AG08395 (cell line): ENCODE data around the gene FAM221A.
A peak's percentile ranks its signal among the peaks of the same experiment; 100 is the strongest.
"Not testable (repeated sequence)": the region's sequence is repeated elsewhere in the genome, so short reads cannot be mapped to it uniquely, and the experiment has no call there.

Experiments used
- DNase-seq: peaks from one replicate; pipeline ENCODE4 v3.0.0; 2012; ENCODE audit warnings: mixed read lengths, low spot score

The FAM221A gene, protein sequence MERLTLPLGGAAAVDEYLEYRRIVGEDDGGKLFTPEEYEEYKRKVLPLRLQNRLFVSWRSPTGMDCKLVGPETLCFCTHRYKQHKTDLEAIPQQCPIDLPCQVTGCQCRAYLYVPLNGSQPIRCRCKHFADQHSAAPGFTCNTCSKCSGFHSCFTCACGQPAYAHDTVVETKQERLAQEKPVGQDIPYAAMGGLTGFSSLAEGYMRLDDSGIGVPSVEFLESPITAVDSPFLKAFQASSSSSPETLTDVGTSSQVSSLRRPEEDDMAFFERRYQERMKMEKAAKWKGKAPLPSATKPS

DNA sequence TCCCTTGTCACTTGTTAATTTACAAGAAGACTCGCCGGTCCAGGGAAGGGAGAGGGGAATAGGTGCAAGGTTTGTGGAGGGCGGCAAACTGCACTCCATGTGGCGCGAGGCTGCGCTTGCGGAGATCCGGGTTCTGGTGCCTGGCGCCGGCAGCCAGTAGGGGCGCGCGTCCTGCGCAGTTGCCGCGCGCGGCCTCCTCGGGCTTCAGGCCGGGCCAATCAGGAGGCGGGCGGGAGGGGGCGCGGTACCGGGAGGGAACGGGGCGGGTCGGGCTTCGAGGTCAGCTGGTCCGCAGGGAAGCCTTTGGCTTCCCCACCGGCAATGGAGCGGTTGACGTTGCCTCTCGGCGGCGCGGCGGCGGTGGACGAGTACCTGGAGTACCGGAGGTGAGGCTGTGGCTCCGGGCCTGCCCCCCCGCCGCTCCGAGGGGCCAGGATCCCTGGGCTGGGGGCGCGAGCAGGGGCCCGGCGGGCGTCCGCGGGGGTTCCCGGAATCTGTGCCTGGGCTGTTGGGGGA is at the start of gene FAM221A:
TSS of gene FAM221A (plus strand) at position 302 of the 516 bp plus-strand sequence. CDS start at position 322, 20 bp downstream.
- peak; percentile 76 for DNase-seq

DNA sequence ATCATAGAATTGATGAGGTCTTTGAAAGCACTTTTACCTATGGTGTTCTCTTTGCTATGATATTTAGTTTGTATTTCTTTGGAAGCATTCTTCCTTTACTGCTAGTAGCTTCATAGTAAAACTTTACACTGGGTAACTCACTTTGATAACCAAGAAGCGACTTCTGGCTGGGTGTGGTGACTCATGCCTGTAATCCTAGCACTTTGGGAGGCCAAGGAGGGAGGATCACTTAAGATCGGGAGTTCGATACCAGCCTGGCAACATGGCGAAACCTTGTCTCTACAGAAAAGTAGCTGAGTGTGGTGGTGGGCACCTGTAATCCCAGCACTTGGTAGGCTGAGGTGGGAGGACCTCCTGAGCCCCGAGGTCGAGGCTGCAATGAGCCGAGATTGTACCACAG is 46.6 kb upstream of the FAM221A start:
- no peak for DNase-seq

DNA sequence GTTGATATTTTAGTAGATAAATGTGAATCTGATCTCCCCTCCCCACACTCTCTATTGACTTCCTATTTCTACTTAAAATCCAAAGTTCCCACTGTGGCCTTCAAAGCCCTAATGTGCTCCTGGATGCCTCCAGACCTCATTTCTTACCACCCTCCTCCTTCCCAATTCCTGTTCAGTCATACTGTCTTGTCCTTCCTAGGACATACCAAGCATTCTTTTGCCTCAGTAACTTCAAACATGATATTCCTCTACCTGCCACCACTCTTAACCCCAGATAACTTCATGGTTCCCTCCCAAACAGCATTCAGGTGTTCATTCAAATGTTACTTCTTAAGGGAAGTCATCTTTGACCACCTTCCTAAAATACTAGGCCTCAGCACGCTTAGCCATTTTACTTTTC is 34.2 kb upstream of the FAM221A start:
- no peak for DNase-seq

DNA sequence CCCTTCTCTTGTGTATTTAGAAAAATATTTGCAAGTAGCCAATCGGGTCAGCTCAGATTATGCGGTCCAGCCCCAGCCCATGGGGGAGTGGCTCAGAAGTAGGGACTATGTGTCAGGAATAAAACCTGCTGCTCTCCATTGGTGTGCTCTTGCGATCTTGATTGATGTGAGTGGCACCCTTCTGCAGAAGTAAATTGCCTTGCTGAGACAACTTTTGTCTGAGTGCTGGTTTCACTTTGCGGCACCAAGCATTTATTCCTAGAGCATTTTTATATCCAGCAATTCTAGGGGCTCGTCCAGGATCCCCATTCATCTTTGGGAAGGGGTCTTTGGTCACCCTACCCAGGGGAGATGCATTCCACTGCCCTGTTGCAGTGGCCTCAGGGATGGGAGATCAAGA is 26.1 kb upstream of the FAM221A start:
- no peak for DNase-seq

DNA sequence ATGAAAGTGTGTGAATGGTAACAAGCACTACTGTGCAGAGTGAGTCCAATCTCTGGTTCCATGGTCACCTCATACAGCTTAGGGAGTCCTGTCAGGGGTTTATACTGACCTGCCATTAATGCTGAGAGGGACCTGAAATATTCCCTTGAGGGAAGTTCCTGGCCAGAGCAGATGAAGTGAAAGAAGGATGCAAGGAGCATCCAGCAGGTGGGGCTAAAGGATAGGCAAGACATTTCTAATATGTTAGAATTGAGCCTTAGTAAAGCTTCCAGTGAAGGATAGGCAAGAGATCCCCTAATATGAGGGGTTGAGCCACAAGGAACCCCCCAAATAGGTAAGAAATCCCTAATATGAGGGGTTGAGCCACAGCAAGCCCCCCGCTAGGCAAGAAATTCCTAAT is 25.5 kb upstream of the FAM221A start:
- DNase-seq, result no peak

DNA sequence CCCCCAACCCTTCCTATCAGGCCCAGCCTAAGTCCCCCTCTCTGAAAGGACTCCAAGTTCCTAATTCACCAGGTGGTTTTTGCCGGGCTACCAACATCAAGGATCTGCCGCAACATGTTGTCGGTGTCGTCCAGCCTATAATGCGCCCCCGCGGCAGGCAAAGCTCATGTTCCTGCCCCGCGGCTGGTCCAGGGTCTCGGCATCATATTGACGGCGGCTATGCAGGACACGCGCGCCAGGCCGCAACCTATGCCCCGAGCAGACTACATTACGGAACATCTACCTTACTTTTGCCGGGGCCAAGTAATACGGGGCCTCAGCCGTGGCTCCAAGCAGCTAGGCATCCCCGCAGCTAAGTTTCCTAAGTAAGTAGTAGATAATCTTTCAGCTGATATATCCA is 24.6 kb upstream of the FAM221A start:
- DNase-seq, result no peak

DNA sequence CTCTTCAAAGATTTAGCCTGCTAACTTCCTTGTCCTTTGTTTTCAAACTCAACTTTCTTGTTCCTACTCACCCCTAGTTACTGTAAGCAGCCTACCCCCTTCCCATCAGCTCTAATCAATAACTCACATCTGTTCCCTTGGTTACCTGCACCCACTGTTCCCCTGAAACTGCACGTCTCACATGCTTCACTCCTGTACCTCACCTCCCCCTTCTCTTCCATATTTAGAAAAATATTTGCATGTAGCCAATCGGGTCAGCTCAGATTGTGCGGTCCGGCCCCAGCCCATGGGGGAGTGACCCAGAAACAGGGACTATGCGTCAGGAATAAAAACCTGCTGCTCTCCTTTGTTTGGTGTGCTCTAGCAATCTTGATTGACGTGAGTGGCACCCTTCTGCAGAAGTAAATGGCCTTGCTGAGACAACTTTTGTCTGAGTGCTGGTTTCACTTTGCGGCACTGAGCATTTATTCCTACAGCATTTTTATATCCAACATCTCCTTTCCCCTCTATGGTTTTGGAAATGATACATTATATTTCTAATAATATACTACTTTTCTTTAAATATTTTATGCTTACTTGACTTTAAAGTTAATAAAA is 21.1 kb upstream of the FAM221A start:
- no peak for DNase-seq

DNA sequence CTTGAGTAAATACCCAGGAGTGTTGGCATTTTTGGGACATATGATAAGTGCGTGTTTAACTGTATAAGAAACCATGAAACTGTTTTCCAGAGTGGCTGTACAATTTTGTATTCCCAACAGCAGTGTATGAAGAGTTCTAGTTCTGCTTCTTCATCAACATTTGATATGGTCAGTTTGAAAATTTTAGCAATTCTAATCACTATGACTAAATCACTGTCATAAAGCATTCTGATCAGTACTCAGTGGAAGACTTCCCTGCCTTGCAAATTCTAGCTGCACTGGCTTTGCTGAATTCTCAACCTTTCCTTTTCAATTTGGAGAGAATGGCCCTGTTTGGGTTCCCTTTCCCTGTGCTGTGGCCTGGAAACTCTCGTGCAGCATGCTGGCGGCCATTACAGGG is 18.6 kb upstream of the FAM221A start:
- no peak for DNase-seq

DNA sequence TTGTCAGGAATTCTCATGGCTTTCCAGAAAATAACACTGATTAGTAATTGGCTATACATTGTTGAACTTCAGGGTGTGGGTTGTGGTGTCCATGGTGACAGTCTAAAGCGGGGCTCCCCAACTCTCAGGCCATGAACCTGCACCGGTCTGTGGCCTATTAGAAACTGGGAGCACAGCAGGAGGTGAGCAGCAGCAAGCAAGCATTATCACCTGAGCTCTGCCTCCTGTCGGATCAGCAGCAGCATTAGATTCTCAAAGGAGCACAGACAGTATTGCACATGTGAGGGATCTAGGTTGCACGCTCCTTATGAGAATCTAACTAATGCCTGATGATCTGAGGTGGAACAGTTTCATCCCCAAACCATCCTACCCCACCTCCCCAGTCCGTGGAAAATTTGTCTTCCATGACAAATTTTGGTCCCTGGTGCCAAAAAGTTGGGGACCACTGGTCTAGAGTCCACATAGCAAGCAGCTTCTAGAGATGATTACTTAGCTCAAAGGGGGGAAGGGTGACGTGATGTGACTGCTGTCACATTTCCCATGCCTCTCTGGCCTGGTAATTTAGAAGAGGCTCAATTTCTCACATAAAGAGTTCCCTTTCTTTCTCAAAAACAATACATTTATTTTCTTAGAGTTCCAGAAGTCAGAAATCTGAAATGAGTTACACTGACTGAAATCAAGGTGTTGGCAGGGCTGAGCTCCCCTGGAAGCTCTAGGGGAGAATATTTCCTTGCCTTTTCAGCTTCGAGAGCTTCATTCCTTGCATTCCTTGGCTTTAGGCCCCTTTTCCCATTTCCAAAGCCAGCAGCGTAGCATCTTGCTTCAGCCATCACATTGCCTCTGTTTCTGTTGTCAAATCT is 17.6 kb upstream of the FAM221A start:
- DNase-seq, result peak; percentile 13

DNA sequence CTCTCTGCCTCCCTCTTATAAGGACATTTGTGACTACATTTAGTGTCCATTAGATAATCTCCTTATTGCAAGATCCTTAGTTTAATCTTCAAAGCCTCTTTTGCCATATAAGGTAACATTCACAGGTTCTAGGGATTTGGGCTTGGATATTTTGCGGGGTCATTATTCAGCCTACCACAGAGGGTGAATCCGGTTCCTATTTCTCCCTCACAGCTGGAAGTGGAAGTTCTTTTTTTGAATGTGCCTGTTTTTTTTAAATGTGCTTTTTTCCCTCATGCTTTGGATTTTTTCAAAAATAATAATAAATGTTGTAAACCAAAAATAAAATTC is 17.1 kb upstream of the FAM221A start:
- DNase-seq, result no peak

DNA sequence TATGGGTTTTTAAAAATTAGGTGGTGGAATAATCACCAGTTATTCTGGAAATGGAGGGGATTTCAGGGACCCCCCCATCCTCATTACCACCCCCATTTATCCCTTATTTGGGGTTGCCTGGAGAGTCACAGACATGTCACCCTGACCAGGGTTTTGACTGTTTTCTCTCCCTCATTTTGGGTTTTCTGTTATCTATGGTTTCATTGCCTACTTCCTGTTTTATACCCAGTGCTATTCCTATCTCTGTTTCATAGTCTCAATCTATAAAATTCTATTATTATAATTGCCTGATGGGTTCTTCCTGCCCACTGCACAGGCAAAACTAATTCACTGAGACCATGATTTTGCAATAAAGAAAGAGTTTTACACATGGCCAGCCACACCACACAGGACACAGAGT is 15.9 kb upstream of the FAM221A start:
- DNase-seq, result no peak

DNA sequence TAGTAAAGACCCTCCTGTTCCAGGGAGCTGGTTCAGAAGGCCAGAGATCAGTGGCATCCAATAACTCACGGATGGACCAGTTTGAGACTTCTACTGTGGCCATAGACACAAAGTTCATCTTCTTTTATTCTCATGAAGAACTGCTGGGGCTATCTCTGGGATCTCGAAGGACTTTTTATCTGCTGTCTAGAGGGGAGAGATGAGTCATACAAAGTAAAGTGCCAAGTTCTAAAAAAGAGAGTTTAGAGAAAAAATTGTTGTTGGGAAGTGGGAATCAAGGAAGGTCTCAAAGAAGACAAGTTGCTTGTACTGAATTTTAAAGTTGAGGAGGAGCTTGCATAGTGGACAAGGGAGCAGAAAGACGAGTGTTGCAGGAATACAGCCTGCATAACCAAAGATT is 8.0 kb upstream of the FAM221A start:
- DNase-seq, result no peak

DNA sequence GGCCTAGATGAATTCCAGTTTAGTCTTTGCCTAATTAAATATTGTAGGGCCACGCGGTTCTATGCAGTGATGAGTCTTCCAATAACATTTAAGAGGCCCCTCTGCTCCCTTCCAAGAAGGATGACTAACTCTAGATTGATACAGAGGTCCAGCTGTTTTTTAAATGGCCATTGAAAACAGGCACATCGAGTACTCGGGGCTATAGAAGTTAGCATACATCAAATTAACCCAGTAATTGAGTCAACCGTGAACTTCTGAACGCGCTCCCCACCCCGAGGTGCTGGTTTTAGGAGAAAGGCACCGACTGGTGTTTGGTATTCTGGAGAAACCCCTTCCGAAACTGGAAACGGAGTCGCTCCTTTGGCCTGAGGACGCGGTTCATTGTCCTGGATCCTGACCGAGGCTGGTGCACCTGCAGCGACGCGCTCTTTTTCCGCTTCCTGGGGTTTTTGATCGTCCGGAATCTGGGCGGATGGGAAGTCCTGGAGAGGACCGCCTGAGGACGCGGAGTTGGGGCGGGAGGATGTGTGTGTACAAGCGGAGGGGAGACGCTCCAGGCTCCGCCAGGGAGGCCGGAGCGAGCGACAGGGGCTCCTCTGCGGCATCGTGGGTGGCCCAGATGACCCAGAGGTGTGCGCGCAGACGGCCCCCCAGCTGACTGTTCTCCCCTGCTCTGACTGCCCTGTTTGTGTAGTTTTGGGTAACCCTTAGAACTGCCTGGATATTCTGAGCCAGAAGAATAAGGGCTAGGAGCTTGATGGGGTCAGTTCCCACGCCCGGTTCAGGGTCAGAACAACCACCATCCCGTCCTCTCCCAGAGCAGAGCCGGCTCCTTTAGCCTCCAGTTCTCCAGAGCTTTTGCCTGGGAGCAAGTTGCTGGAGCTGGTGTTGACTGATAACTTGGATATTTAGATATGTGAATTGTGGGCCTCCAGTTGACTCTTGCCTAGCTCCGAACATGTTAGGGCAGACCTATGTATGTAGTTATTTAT is 711 bp downstream of the FAM221A start:
- peak; percentile 31 for DNase-seq

DNA sequence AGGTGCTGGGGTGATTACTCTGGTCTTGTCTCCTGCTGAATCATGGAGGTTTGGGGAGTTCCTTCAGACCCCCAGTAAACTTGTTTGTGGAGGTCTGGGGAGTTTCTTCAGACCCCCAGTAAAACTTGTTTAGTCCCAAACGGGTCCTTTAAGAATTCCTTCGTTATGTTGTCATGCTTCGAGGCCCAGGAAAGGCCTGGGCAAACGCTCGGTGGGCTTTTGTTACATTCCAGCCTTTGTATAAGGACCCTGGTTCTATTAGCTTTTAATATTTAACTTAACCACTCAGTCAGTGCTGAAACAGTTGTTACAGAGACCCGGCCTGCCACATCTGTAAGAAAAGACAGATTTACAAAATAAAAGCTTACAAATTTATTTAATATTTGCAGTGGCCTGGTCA is 4.0 kb downstream of the FAM221A start:
- DNase-seq, result not testable (repeated sequence)

DNA sequence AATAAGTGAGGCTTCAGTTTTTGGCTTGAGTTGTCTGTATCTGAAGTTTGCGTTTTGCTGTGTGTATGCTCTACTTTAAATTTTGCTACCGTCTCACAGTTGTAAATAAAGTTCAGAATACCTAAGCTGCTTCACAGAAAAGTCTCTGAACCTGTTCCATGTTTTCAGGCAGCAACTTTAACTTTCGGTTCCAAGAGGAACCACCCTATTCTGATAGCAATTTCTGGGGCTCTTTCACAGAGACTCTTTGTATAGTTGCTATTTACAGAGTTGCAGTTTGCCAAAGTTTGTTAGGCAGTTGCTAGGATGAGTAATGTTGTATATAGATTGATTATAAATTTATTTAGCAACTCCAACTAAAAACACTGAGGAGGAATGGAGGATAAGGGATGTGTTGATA is 5.7 kb downstream of the FAM221A start:
- DNase-seq, result no peak

DNA sequence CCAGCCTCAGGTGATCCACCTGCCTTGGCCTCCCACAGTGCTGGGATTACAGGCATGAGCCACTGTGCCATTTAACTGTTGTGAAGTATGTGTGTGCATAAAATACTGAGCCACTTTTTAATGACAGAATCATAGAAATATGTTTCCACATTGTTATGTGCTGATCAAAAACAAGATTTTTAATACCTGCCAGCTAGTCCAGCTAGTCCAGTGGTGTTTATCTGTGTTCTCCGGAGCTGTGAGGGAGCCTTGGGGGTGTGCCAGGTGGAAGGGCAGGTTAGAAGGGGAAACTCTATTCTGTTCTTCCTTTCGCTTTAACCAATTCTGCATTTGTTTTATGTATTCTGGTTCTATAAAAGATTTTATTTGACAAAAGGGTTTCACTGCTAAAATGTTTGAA is 7.0 kb downstream of the FAM221A start:
- DNase-seq, result no peak

DNA sequence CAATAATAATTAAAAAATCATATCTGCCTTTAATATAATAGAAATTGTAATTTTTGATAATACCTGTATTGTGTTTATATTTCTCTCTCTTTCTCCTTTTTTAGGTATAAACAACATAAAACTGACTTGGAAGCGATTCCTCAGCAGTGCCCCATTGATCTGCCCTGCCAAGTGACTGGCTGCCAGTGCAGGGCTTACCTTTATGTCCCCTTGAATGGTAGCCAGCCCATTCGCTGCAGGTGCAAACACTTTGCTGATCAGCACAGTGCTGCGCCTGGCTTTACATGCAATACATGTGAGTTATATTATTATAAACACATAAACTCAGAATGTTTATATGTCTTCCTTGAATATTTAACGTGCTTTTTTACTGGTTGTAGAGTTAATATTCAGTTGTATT is 9.2 kb downstream of the FAM221A start:
- DNase-seq, result no peak

DNA sequence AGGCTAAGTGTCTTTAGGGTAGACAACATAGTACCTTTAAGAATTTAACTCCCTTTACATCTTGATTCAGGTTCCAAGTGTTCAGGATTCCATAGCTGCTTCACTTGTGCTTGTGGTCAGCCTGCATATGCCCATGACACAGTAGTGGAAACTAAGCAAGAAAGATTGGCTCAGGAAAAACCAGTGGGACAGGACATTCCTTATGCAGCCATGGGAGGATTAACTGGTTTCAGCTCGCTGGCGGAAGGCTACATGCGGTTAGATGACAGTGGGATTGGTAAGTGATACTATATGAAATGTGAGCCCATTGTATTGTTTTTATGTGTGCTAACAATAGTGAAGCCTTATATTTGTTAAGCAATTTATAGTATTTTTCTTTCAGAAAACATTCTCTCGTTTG is 11.3 kb downstream of the FAM221A start:
- no peak for DNase-seq

DNA sequence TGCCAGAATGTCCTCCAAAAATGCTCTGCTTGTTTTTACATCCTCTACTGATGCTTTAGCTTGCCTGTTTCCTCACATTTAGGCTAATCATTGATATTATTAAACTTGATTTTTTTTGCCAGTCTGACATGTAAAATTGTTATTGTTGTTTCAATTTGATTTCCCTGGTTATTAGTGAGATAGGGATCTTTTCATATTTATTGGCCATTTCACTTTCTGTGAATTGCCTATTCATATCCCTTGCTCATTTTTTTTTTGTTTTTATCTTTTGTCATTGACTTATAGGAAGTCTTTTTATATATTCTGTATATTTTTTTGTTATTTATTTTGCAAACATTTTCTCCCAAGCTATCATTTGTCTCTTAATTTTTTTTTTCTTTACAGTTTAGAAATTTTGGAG is 13.2 kb downstream of the FAM221A start:
- no peak for DNase-seq

DNA sequence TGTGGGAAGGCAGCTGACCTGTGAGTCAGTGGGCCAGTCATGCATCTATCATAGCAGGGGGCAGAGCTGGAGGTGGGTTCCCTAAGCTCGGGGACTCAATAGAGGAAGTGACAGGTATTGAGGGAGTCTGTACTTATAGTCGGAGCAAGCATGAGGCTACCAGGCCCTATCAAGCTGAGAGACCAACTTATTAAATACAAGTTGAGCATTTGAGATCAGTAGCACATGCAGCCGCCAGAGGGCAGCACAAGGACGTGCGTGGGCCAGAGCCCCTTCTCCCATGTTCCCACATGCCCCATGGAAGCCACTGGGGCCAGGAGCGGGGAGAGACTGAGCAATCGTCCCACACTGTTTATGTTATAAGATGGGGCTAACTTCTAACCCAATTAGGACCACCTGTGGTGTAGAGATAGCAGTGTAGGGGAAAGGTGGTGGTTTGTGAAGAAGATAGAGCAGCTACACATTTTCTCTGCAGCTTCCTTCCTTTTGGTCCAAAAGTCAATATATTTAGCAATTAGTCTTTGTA is 17.0 kb downstream of the FAM221A start:
- DNase-seq, result peak; percentile 41

DNA sequence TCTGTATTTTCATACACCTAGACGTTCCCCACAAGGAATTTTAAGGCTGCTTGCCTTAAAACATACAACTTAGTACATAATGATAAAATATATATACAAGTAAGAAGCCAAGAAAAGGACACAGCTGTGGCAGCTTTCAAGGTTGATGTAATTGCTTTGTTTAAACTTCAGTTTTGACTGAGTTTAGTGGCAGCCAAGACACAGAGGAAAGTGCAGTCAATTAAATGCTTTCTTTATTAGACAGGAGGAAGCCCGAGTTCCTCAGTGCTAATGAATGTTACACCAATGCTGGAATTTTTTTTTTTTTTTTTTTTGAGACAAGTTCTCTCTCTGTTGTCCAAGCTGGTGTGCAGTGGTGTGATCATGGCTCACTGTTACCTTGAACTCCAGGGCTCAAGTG is 18.8 kb downstream of the FAM221A start:
- no peak for DNase-seq

DNA sequence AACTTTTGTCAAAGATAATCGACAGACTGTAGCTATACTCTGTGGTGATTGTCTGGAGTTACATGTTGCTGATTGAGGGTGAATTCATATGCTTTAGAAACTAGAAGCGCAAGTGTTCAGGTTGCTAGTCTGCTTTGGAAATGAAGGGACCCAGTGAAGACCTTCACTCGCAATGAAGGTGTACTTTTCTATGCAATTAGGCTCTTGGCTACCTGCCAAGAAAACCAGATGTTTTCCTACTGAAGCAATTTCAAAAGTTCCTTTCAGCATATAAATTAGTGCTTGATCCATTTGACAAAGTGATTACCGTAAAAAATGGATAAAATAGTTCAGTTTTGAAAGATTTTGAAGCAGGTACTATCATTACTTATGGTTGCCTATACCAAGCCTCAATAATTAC is 20.0 kb downstream of the FAM221A start:
- DNase-seq, result no peak
